HG02588 (cell line): ENCODE results near the gene DXO.
"Not testable (repeated sequence)": the region's sequence is repeated elsewhere in the genome, so short reads cannot be mapped to it uniquely, and the experiment has no call there.

Source experiments
- ATAC-seq: cut with Tn5 transposase; IDR thresholded peaks from one replicate; pipeline ENCODE4 v1.9.1; 2021; ENCODE audit warnings: mild to moderate bottlenecking, moderate library complexity; ENCODE audit not compliant: unreplicated experiment

The DXO gene

GRCh38 chr6:31932137-31932536 lies 39.8 kb downstream of the DXO start:
- ATAC-seq: not testable (repeated sequence)

GRCh38 chr6:31930962-31931361 lies 41.0 kb downstream of the DXO start:
- ATAC-seq: no peak

- ATAC-seq: no peak
Measured at GRCh38 chr6:31928672-31928939, 43.3 kb downstream of the DXO start.

DNA sequence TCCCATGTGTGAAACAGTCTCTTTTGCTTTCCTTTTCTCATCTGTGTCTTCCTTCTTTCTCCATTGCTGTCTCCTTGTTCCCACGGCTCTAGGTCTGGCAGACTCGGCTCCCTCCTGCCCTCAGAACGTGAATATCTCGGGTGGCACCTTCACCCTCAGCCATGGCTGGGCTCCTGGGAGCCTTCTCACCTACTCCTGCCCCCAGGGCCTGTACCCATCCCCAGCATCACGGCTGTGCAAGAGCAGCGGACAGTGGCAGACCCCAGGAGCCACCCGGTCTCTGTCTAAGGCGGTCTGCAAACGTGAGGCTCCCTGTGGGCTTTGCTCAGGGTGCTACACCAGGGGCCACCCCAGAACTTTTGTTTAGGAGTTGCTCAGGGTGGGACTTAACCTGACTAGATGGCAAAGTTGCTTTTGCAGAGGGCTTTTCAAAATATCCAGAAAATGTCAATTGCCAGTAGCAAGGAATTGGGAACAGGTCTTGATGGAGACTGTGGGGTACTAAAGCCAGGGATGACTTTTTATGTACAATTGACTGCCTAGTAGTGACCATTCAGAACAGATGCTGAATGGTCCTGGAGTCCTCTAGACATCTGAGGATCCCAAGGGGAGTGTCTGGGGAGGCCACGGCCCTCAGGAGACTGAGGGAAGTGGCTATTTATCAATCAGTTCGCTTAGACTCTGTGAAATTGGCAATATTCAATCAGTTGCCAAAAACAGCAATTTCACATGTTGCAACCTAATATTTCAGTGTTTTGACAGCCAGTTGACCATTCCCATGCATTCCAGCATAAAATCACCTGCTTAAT lies 43.9 kb downstream of the DXO start:
- ATAC-seq: no peak

DNA sequence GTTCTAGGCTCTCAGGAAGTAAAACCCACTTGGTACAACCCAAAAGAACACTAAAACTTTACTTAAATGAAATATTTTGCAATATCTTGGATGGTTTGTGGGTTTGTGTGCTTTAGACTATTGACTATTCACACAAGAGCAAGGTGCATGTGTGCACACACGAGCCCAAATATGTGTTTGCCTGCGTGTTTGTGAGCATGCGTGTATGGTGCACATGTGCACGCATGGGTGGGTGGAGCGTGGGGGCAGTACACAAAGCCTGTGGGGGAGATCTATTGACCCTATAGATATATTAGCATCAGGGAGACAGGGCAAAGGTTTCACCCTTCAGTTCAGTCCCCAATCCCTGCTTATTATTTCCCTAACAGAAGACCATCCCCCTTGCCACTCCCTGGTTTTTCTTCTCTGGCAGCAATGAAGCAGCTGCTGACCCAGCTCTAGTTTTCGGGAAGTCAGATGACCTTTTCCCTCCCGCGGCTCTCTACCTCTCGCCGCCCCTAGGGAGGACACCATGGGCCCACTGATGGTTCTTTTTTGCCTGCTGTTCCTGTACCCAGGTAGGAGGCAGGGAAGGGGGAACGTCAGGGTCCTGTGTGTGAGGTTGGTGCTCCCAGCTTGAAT lies 44.6 kb downstream of the DXO start, which contains the start of gene C2:
Gene C2 (plus strand): TSS at position 476 of the 621 bp plus-strand sequence. CDS start 36 bp downstream, at position 512.
- ATAC-seq: no peak

GRCh38 chr6:31922942-31923341 lies 49.0 kb downstream of the DXO start:
- ATAC-seq: no peak

DNA sequence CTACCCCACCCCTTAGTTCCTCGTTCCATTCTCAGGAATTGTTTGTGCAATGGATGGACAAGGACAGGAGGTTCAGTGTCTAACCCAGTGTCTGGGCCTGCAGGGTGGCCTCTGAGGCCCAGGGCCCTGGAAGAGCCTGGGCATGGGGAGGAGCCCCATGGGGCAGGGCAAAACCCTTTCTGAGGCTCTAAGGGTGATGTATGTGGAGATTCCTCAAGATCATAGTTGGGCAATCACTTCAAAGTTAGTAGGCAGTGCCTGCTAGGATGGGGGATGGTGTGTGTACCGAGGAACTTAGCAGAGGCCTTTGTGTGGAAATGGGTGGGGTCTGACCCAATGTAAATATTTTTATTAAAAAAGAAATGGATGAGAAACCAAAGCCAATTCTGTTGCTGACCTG lies 51.1 kb downstream of the DXO start:
- ATAC-seq: no peak
